ENCODE results near the gene C2CD4D. TPM values are rescaled to one million over a fixed set of nuclear protein-coding genes. Genes with fewer than 3 reads are reported as not detected.
A peak's percentile ranks its signal among the peaks of the same experiment; 100 is the strongest.

Gene C2CD4D
- total and polyA plus RNA-seq, 7 donors = 0.47 TPM; not detected in 6

- no peak for TF ChIP-seq CTCF (IDR thresholded peaks at IDR 0.05)
- intact Hi-C loops (cut with DNase I) = no loop called here
These were observed 34.4 kb downstream of the C2CD4D start, which contains the start of gene LINGO4 for GRCh38 chr1:151805066-151805820. LINGO4 (minus strand) TSS chr1:151805419; CDS start chr1:151802704, 2,715 bp downstream.

GRCh38 chr1:151803915-151804314 is 35.7 kb downstream of the C2CD4D start:
- DNase-seq (no peak), ATAC-seq (no peak)
- WGBS, 3 donors = 88 to 97% (median 96%) methylated on average over 3 of the region's 3 CpGs
- intact Hi-C loops (cut with DNase I) = no loop called here
- Histone ChIP-seq H3K27ac (no peak overlapping the region), H3K4me1 (peaks cover 10% of the 10 kb centered on the region), H3K36me3 (ENCODE audit: insufficient read depth in 1 of 2, low read depth in 1 of 2) (peaks cover 0 to 17% of the 10 kb centered on the region in 2 donors), H3K9me3 (no peaks in the 10 kb centered on the region), H3K4me3 (no peak overlapping the region), H3K27me3 (ENCODE audit: insufficient read depth in 3 of 3, low read length in 2 of 3) (no peaks in the 10 kb centered on the region)
- no peak for TF ChIP-seq CTCF (IDR thresholded peaks at IDR 0.05)

More at GRCh38 chr1:151805066-151805820, 34.4 kb downstream of the C2CD4D start, which contains the start of gene LINGO4:
- no peak within 1 kb of the TSS for H3K4me3 ChIP-seq
- DNase-seq (no peak), ATAC-seq (peak in 2 of 4 donors; percentile 10 to 27)
- no peaks in the 10 kb centered on the region for H3K27me3 ChIP-seq (ENCODE audit: insufficient read depth in 3 of 3, low read length in 2 of 3)
- no peaks in the 10 kb centered on the region for H3K9me3 ChIP-seq
- 43 to 49% (median 46%) methylated on average over 11 to 12 of the region's 12 CpGs for WGBS, 3 donors
- H3K4me1 ChIP-seq = peaks cover 10% of the 10 kb centered on the region
- H3K27ac ChIP-seq = no peak within 1 kb of the TSS
- H3K36me3 ChIP-seq (ENCODE audit: insufficient read depth in 1 of 2, low read depth in 1 of 2) = peaks cover 0 to 27% of the 10 kb centered on the region in 2 donors

- no peak for TF ChIP-seq CTCF (IDR thresholded peaks at IDR 0.05)
- H3K27me3 ChIP-seq (ENCODE audit: insufficient read depth in 3 of 3, low read length in 2 of 3) = no peaks in the 10 kb centered on the region
- DNase-seq (no peak), ATAC-seq (peak in 1 of 4 donors; percentile 27)
- intact Hi-C loops (cut with DNase I) = no loop called here
- H3K4me1 ChIP-seq = peaks cover 10% of the 10 kb centered on the region
- H3K4me3 ChIP-seq = no peak overlapping the region
- H3K27ac ChIP-seq = no peak overlapping the region
- H3K9me3 ChIP-seq = no peaks in the 10 kb centered on the region
- peaks cover 0 to 14% of the 10 kb centered on the region in 2 donors for H3K36me3 ChIP-seq (ENCODE audit: insufficient read depth in 1 of 2, low read depth in 1 of 2)
These were observed 36.5 kb downstream of the C2CD4D start for GRCh38 chr1:151803164-151803563.

- DNase-seq (no peak), ATAC-seq (peak in 3 of 4 donors; percentile 36 to 47 (median 46))
- Histone ChIP-seq H3K27ac (peak overlapping the region; percentile 16), H3K4me1 (peaks cover 10% of the 10 kb centered on the region), H3K27me3 (ENCODE audit: insufficient read depth in 3 of 3, low read length in 2 of 3) (no peaks in the 10 kb centered on the region), H3K9me3 (no peaks in the 10 kb centered on the region), H3K4me3 (no peak overlapping the region), H3K36me3 (ENCODE audit: insufficient read depth in 1 of 2, low read depth in 1 of 2) (peaks cover 0 to 8% of the 10 kb centered on the region in 2 donors)
- no peak for TF ChIP-seq CTCF (IDR thresholded peaks at IDR 0.05)
- 72 to 82% (median 75%) methylated on average over 5 of the region's 5 CpGs for WGBS, 3 donors
- intact Hi-C loops (cut with DNase I) = no loop called here
These were observed 37.2 kb downstream of the C2CD4D start for GRCh38 chr1:151802372-151802771.

Measured in psoas muscle (tissue), 8 donors.